GM18505 (cell line): Measurements from ENCODE around the gene CHST6.

ENCODE experiments used
- ATAC-seq: cut with Tn5 transposase; IDR thresholded peaks from one replicate; pipeline ENCODE4 v1.9.1; 2021; ENCODE audit not compliant: unreplicated experiment
- POLR2A ChIP-seq: IDR thresholded peaks from 4 replicates; pipeline ENCODE4 v1.6.1; 2011; ENCODE audit warnings: borderline replicate concordance; ENCODE audit not compliant: insufficient read depth, insufficient read length; ENCODE audit errors: extremely low read depth

CHST6 gene

DNA sequence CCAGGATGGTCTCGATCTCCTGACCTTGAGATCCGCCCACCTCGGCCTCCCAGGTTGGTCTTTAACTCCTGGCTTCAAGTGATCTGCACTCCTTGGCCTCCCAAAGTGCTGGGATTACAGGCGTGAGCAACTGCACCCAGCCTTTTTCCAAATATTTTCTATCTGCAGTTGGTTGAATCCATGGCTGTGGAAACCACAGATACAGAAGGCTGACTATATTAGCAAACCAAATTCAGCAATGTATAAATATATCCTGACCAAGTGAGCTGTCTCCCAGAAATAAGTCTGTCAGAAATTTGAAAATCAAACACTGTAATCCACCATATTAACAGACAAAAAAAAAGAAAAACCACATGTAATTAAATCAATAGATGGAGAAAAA, 71.5 kb downstream of the CHST6 start:
- no peak for TF ChIP-seq POLR2A
- ATAC-seq: no peak
